PFSK-1 (cell line): Measurements from ENCODE around the gene HK1.

ENCODE experiments used
- POLR2AphosphoS5 ChIP-seq: IDR thresholded peaks from 2 replicates; pipeline ENCODE4 v1.6.1; 2012; ENCODE audit warnings: low read depth, mild to moderate bottlenecking, control low read depth, low read length, moderate library complexity
- TF ChIP-seq, protein P1 (sequence below), 2 experiments: IDR thresholded peaks; 2 replicates each; pipeline versions ENCODE4 v1.6.1 to v1.8.0; 2011 to 2012; ENCODE audit warnings: low read depth in 2 of 2, low read length in 2 of 2, control low read depth in 1 of 2, inconsistent platforms in 1 of 2, mild to moderate bottlenecking in 1 of 2, moderate library complexity in 1 of 2; ENCODE audit not compliant: insufficient read depth in 1 of 2

DNA sequence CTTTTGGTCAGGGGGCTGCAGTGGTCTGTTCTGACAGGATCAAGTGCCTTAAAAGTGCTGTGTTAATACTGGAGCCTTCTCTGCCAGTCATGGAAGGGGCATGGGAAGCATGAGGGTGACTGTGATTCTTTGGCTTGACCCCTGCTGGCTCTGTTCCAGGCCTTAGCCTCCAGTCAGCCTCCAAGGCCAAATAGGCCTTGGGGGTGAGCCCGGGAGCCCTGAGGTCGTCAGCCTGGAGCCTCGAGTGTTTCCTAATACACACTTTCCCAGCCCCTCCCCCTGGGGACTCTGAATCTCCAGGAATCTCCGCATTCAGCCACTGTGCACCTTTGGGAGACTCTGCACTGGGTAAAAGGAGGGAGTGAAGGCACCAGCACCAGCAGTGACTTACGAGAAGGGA, 48.2 kb upstream of the HK1 start:
- TF ChIP-seq, protein P1, sequence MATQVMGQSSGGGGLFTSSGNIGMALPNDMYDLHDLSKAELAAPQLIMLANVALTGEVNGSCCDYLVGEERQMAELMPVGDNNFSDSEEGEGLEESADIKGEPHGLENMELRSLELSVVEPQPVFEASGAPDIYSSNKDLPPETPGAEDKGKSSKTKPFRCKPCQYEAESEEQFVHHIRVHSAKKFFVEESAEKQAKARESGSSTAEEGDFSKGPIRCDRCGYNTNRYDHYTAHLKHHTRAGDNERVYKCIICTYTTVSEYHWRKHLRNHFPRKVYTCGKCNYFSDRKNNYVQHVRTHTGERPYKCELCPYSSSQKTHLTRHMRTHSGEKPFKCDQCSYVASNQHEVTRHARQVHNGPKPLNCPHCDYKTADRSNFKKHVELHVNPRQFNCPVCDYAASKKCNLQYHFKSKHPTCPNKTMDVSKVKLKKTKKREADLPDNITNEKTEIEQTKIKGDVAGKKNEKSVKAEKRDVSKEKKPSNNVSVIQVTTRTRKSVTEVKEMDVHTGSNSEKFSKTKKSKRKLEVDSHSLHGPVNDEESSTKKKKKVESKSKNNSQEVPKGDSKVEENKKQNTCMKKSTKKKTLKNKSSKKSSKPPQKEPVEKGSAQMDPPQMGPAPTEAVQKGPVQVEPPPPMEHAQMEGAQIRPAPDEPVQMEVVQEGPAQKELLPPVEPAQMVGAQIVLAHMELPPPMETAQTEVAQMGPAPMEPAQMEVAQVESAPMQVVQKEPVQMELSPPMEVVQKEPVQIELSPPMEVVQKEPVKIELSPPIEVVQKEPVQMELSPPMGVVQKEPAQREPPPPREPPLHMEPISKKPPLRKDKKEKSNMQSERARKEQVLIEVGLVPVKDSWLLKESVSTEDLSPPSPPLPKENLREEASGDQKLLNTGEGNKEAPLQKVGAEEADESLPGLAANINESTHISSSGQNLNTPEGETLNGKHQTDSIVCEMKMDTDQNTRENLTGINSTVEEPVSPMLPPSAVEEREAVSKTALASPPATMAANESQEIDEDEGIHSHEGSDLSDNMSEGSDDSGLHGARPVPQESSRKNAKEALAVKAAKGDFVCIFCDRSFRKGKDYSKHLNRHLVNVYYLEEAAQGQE (IDR thresholded peaks at IDR 0.05; ENCODE audit: insufficient read depth in 1 of 2, low read depth in 2 of 2, low read length in 2 of 2), result no peak
- no peak for TF ChIP-seq POLR2AphosphoS5
